K562 (cell line): ENCODE measurements around the gene GPC1.

Experiments
- ARNT ChIP-seq, 2 experiments: fragments of 450-650 bp; IDR thresholded peaks; 2 replicates each; pipeline ENCODE4 v1.6.1; 2016; ENCODE audit warnings: mild to moderate bottlenecking in 1 of 2
- CTCF ChIP-seq, 3 experiments: IDR thresholded peaks in 2 of 3; conservative IDR thresholded peaks in 1 of 3; 2 replicates each; pipeline ENCODE4 v1.5.1; 2011 to 2012; ENCODE audit warnings: low read length in 3 of 3, mild to moderate bottlenecking in 3 of 3, control low read depth in 2 of 3, improper control_type of control experiment in 1 of 3, inconsistent platforms in 1 of 3, low read depth in 1 of 3, mixed read lengths in 1 of 3, moderate library complexity in 1 of 3; ENCODE audit not compliant: insufficient read depth in 2 of 3
- E2F4 ChIP-seq: sonication (generic); formaldehyde crosslinking; IDR thresholded peaks from 2 replicates; pipeline ENCODE4 v1.8.0; 2022; ENCODE audit warnings: mild to moderate bottlenecking, low read depth, missing genetic modification reagents
- ERF ChIP-seq: fragments of 450-650 bp; formaldehyde crosslinking; IDR thresholded peaks from 2 replicates; pipeline ENCODE4 v1.4.0; 2020; ENCODE audit warnings: mild to moderate bottlenecking, mixed read lengths
- FOXP1 ChIP-seq: sonication (generic); formaldehyde crosslinking; IDR thresholded peaks from 2 replicates; pipeline ENCODE4 v1.8.0; 2022; ENCODE audit warnings: mild to moderate bottlenecking, missing genetic modification reagents
- GABPB2 ChIP-seq: fragments of 250-450 bp; sonication (Bioruptor Pico); conservative IDR thresholded peaks from 2 replicates; pipeline ENCODE4 v1.5.1; 2021; ENCODE audit warnings: mild to moderate bottlenecking
- ILF3 ChIP-seq: fragments of 450-650 bp; IDR thresholded peaks from 2 replicates; pipeline ENCODE4 v1.6.1; 2018; ENCODE audit warnings: antibody characterized with exemption, mild to moderate bottlenecking, moderate library complexity, borderline replicate concordance
- JUN ChIP-seq, 2 experiments: sonication (generic) in 1 of 2; formaldehyde crosslinking in 1 of 2; IDR thresholded peaks; 2 replicates each; pipeline versions ENCODE4 v1.6.1 to v1.8.0; 2012 to 2022; ENCODE audit warnings: borderline replicate concordance in 2 of 2, mild to moderate bottlenecking in 2 of 2, improper control_type of control experiment in 1 of 2, low read depth in 1 of 2, low read length in 1 of 2, missing genetic modification reagents in 1 of 2
- POLR2A ChIP-seq: fragments of 450-650 bp; conservative IDR thresholded peaks from 2 replicates; pipeline ENCODE4 v1.6.1; 2016
- TAF7 ChIP-seq: fragments of 450-650 bp; IDR thresholded peaks from 2 replicates; pipeline ENCODE4 v1.6.1; 2016; ENCODE audit warnings: missing genetic modification characterization, missing compliant biosample characterization
- UBTF ChIP-seq, 2 experiments: IDR thresholded peaks; 2 replicates each; pipeline ENCODE4 v1.6.1; 2012; ENCODE audit warnings: improper control_type of control experiment in 2 of 2, low read depth in 2 of 2, low read length in 2 of 2, borderline replicate concordance in 1 of 2
- ZNF143 ChIP-seq: sonication (generic); formaldehyde crosslinking; IDR thresholded peaks from 2 replicates; pipeline ENCODE4 v1.9.0; 2022; ENCODE audit warnings: mild to moderate bottlenecking, missing genetic modification reagents
- ZNF512 ChIP-seq: IDR thresholded peaks from 2 replicates; pipeline ENCODE4 v1.6.1; 2016; ENCODE audit warnings: missing genetic modification characterization, missing compliant biosample characterization

- TF ChIP-seq ZNF143 (CRISPR knock-in tag) (no peak), ERF (CRISPR knock-in tag) (no peak), ZNF512 (no peak), POLR2A (no peak), ARNT (IDR thresholded peaks at IDR 0.05) (no peak), JUN (IDR thresholded peaks at IDR 0.05; ENCODE audit: borderline replicate concordance, low read depth, low read length) (no peak), JUN (CRISPR knock-in tag; IDR thresholded peaks at IDR 0.05; ENCODE audit: borderline replicate concordance) (no peak), CTCF (IDR thresholded peaks at IDR 0.05 in 2 of 3, conservative IDR thresholded peaks at IDR 0.05 in 1 of 3; ENCODE audit: insufficient read depth in 2 of 3, low read depth in 1 of 3, low read length in 3 of 3) (no peak), GABPB2 (CRISPR knock-in tag) (no peak), E2F4 (CRISPR knock-in tag) (no peak), TAF7 (tag) (no peak), ILF3 (no peak), FOXP1 (no peak), UBTF (IDR thresholded peaks at IDR 0.05; ENCODE audit: borderline replicate concordance in 1 of 2, low read depth in 2 of 2, low read length in 2 of 2) (no peak)
Observed at GRCh38 chr2:240395448-240395847, 40.0 kb upstream of the GPC1 start.
